Breast epithelium (tissue), 3 donors: ENCODE results near the gene RTEL1.

ENCODE experiments used
- POLR2A ChIP-seq: fragments of 450-650 bp; IDR thresholded peaks from one replicate; pipeline ENCODE4 v1.6.1; 2016; ENCODE audit warnings: antibody characterized with exemption, mild to moderate bottlenecking, moderate library complexity
- POLR2AphosphoS5 ChIP-seq, 3 donors: sonication (generic); formaldehyde crosslinking; IDR thresholded peaks; one replicate each; pipeline ENCODE4 v1.6.1; 2017; ENCODE audit warnings: antibody characterized with exemption in 3 of 3
- TF ChIP-seq, protein P1 (sequence below), 3 donors: fragments of 450-650 bp; IDR thresholded peaks; one replicate each; pipeline ENCODE4 v1.5.1; 2016 to 2017; ENCODE audit warnings: antibody characterized with exemption in 3 of 3, mild to moderate bottlenecking in 3 of 3, moderate library complexity in 3 of 3

- TF ChIP-seq, protein P1, sequence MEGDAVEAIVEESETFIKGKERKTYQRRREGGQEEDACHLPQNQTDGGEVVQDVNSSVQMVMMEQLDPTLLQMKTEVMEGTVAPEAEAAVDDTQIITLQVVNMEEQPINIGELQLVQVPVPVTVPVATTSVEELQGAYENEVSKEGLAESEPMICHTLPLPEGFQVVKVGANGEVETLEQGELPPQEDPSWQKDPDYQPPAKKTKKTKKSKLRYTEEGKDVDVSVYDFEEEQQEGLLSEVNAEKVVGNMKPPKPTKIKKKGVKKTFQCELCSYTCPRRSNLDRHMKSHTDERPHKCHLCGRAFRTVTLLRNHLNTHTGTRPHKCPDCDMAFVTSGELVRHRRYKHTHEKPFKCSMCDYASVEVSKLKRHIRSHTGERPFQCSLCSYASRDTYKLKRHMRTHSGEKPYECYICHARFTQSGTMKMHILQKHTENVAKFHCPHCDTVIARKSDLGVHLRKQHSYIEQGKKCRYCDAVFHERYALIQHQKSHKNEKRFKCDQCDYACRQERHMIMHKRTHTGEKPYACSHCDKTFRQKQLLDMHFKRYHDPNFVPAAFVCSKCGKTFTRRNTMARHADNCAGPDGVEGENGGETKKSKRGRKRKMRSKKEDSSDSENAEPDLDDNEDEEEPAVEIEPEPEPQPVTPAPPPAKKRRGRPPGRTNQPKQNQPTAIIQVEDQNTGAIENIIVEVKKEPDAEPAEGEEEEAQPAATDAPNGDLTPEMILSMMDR (IDR thresholded peaks at IDR 0.05): no peak
- TF ChIP-seq POLR2AphosphoS5 (IDR thresholded peaks at IDR 0.05) (no peak), POLR2A (no peak)
These were observed 77.1 kb downstream of the RTEL1 start for GRCh38 chr20:63734946-63735858.
